ENCODE results near the gene EDEM3.

- TF ChIP-seq, protein P1, sequence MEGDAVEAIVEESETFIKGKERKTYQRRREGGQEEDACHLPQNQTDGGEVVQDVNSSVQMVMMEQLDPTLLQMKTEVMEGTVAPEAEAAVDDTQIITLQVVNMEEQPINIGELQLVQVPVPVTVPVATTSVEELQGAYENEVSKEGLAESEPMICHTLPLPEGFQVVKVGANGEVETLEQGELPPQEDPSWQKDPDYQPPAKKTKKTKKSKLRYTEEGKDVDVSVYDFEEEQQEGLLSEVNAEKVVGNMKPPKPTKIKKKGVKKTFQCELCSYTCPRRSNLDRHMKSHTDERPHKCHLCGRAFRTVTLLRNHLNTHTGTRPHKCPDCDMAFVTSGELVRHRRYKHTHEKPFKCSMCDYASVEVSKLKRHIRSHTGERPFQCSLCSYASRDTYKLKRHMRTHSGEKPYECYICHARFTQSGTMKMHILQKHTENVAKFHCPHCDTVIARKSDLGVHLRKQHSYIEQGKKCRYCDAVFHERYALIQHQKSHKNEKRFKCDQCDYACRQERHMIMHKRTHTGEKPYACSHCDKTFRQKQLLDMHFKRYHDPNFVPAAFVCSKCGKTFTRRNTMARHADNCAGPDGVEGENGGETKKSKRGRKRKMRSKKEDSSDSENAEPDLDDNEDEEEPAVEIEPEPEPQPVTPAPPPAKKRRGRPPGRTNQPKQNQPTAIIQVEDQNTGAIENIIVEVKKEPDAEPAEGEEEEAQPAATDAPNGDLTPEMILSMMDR (conservative IDR thresholded peaks at IDR 0.05), result no peak
- TF ChIP-seq EZH2 (IDR thresholded peaks at IDR 0.05; ENCODE audit: low read depth), result no peak
Observed at GRCh38 chr1:184716158-184716557, 38.5 kb downstream of the EDEM3 start.
